HG02571 (cell line): ENCODE data around the gene SNX10.

Source experiments
- ATAC-seq: cut with Tn5 transposase; IDR thresholded peaks from one replicate; pipeline ENCODE4 v1.9.1; 2021; ENCODE audit warnings: mild to moderate bottlenecking, moderate library complexity; ENCODE audit not compliant: unreplicated experiment

The SNX10 gene

DNA sequence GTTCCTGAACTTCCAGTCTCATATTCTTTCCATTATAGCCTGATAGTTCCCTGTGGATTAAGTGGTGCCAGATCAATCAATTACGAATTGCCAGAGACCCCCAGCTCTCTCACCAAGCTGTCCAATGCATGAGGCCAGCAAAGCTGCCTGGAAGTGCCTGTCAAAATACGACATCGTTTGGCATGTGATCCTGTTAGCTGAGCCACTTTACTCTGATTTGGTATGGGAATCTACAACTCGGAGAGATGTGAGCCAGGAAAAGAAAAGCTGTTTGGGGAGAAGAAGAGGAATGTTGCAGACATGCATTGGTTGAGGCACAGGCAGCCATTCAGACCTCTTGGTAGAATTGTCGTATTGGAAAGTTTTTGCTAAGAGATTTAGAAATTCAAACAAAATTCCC is 3.9 kb downstream of the SNX10 start:
- no peak for ATAC-seq

DNA sequence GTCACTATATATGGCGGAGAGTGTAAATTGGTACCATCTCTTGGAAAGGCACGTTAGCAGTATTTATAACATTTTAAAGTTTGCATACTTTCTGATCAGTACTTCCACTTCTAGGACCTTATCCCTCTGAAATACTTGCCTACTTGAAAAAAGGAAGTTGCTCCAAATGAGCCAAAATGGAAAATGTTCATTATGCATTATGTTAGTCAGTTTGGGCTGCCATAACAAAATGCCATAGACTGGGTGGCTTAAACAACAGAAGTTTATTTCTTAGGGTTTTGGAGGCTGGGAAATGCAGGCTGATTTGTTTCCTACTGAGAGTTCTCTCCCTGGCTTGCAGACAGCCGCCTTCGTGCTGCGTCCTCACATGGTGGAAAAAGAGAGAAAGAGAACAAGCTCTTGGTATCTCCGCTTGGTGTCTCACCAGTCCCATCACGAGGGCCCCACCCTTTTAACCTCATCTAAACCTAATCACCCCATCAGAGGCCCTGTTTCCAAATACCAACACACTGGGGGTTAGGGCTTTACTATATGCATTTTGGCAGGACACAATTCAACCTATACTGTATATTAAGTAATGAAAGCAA is 6.9 kb downstream of the SNX10 start:
- ATAC-seq, result no peak

DNA sequence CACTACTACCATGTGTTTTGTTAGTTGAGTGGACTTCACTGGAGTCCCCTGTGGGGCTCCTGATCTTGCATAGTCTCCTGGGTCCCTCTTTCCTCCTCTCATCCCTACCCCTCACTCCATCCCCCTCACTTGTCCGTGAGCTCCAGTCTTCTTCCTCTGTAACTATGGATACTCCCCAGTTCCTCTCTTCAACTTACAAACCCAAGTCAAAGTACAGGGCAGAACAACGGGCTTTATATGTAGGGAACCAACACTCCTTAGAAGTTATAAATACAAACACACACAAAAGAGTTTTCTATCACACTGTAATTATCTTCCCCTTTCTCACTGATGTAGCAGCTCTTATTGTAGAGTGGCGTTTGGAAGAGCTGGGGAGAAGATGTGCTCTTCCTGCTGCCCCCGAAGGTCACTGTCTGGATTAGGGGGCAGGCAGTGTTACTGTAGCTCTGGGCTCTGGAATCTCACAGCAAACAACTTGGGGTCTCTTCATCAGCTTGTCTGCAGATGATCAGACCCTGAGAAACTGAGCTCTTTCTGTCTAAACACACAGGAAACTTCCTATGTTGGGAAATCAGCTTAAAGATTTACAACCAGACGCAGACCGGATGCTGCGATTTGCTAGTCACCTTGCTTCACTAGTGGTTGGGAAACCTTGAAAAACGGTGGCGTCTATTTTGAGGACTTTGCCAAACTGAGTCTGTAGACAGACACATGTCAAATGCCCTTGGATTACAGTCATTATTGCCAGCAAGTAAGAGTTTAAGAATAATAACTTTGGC is 13.6 kb downstream of the SNX10 start:
- no peak for ATAC-seq

DNA sequence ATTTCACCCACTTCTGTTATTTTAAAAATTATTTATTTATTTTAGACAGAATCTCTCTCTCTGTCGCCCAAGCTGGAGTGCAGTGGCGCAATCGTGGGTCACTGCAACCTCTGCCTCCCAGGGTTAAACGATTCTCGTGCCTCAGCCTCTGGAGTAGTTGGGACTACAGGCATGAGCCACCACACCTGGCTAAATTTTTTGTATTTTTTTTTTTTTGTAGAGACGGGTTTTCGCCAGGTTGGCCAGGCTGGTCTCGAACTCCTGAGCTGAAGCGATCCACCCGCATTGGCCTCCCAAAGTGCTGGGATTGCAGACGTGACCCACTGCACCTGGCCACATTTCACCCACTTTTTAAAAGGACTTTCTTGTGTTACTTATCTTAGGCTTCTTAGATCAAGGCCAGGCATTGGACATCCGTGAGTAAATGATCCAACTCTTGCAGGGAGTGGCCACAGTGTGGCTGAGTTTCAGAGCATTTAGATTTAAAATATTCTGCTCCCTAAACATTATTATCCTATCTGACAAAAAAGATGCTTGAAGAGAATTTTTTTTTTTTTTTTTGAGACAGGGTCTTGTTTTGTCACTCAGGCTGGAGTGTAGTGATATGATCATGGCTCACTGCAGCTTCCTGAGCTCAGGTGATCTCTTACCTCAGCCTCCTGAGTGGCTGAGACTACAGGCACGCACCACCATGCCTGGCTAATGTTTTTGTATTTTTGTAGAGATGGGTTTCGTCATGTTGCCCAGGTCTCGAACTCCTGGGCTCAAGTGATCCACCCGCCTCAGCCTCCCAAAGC is 14.4 kb downstream of the SNX10 start:
- ATAC-seq, result no peak

DNA sequence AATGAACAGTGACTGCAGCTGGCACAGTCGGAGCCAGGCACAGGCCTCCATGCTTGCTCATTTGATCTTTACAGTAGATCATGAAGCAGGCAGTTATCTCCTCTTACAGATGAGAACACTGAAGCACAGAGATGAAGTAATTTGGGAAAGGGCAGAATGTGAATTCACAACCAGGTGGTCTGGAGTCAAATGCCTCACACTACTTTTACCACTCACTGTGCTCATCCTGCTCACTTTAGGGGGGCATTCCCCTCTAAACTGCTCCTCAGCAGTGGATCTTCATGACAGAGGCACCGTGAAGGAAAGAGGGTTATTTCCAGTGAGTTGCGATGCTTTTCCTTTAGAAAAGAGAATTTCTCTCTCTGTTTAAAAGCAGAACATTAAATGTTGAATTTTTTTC is 15.1 kb downstream of the SNX10 start:
- no peak for ATAC-seq

DNA sequence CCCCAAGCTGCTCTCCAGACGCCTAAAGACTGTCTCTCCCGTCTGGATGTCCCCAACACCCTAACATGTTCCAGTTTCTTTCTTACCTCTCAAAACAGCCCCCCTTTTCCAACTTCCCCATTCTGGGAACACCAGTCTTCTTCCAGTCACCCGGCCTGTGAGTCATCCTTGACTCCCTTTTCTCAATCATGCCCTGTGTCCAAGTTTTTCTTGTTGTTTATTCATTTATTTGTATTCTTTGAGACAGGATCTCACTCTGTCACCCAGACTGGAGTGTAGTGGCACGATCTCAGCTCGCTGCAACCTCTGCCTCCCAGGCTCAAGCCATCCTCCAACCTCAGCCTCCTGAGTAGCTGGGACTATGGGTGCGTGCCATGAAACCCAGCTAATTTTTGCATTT is 15.6 kb downstream of the SNX10 start:
- ATAC-seq, result no peak

DNA sequence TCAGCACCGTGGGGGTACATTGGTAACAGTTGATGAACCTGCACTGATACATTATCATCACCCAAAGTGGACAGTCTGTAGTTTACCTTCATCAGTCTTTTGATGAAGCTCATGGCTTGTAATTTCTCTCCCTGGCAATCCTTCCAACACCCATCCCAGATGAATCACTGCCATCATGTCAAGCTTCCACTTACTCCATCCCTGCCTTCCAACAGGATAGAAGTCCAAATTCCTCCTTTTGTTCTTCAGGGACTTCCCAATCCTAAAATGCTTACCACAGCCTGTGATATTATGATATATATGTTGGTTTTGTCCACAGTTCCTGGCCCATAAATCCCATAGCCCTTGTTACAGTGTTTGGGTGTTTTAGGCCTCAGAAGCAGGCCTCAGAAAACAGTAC is 16.1 kb downstream of the SNX10 start:
- no peak for ATAC-seq

DNA sequence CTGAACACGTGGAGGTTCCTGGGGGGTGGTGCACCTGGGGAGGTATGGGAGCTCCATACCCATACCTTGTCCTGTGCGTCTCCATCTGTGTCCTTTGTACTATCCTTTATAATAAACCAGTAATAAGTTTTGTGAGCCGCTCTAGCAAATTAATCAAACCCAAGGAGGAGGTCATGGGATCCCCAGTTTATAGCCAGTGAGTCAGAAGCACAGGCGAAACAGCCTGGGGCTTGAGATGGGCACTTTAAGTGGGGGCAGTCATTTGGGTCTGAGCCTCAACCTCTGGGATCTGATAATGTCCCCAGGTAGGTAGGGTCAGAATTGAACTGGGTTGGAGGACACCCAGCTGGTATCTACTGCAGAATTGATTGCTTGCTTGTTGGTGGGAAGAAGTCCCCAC is 16.9 kb downstream of the SNX10 start:
- ATAC-seq, result no peak

DNA sequence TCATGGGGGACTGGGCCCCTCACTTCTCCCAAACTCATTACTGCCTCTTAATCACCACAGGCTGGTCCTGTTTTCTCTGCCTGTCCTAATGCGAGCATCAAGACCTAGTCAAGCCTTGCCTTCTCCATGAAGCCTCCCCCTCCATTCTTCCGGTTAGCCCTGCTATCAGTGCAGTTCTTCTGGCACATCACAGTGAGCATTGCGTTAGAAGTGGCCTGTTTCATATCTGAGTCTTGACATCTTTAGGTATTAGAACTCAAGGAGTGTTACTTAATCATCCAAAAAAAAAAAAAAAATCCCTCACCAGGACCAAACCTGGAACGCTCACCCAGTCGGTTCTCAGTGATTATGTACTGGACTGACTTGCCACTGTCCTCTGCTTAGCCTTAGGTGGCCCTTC is 17.4 kb downstream of the SNX10 start:
- ATAC-seq, result no peak

DNA sequence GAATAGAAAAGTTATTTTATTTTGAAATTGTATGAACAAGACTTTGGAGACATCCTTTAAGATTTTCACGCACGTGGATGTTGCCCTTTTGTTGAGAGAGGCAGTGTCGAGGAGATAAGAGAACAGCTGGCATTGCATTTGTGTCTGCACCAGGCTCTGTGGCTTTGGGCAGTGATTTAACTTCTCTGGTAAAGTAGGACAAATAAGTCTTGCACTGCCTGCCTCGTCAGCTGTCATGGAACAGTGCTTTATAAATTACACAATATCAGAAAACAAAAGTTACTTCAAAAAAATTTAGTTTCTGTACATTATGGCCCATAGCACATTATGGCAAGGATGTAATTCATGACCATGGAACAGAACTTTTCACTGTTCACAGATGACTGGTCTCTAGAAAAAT is 20.1 kb downstream of the SNX10 start:
- no peak for ATAC-seq

DNA sequence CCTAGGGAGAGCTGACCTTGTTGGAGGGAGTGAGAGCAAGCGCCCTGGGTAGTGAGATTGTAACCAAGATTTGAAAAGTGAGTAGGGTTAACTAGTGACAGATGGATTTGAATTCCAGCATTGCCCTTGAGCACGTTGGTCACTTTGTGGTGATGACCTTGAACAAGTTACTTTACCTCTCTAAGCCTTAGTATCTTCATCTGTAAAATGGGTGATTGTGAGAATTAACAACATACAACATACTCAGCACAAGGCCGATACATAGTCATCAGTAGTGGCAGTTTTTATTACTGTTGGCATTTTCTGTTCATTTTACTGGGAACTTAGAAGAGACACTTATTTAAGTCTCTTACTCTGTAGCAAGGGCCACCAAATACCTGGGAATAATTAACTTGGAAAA is 25.5 kb downstream of the SNX10 start:
- ATAC-seq, result no peak

DNA sequence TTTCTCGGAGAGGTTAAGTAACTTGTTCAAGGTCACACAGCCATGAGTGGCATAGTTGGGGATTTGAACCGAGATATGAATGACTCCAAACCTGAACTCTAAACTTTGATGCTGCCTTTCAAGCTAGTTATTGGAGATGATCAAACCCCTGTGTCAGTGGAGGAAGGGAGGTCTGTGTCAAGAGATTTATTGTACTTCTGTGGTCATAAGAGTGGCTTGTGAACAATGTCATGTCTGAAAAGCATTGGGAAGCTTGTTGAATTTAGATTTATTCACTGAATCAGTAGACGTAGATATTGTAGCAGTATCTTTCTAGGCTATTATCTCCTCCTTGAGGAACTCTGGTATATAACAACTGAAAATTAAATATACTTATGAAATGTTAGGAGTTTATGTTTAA is 27.3 kb downstream of the SNX10 start:
- no peak for ATAC-seq

DNA sequence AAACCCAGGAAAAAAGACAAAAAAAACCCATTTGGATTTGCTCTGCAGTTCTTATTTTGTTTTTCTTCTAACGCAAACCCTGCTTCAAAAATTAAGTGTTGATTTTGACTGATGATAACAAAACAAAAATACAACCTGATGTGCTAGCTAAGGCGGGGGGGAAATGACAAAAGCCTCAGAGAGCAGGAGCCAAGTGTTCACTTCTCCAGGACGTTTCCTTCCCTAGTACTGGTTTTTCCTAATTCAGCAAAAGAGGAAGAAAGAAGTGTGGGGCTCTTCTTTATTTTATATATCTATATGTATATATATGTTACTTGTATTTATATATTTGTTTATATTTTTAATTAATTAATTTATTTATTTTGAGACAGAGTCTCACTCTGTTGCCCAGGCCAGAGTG is 28.0 kb downstream of the SNX10 start:
- no peak for ATAC-seq

DNA sequence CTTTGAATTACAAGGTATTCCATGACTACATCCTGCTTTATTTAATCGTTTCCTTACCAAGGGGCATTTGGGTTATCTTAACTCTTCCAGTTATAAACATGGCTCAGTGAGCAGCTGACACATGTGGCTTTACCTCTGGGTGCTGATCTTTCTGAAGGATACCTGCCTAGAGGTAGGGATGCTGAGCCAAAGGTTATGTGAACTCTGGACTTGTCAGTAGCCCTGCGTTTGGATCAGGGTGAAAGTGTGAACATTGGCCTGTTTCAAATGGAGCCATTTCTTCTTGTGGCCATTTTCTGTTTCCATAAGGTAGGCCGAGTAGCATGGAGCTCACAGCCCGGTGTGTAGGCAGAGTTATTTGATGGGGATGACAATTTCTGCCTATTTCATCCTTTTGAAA is 29.2 kb downstream of the SNX10 start:
- ATAC-seq, result no peak

DNA sequence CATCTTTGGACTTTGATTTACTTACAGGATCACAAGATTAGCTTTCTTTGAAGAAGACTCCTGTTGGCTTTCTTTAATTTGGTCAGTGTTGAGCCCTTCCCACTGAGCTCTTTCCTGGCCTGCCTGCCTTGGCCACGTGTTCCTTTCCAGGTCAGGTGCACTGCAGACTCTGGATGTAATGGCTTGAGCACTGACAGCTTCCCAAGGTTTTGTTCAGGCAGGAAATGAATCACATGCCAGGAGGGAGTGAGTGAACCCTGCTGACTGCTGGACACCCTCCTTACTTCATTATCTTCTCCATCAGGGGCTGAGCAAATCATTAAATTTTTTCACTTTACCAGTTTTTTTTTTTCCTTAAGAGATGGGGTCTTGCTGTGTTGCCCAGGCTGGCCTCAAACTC is 29.8 kb downstream of the SNX10 start:
- ATAC-seq, result no peak

DNA sequence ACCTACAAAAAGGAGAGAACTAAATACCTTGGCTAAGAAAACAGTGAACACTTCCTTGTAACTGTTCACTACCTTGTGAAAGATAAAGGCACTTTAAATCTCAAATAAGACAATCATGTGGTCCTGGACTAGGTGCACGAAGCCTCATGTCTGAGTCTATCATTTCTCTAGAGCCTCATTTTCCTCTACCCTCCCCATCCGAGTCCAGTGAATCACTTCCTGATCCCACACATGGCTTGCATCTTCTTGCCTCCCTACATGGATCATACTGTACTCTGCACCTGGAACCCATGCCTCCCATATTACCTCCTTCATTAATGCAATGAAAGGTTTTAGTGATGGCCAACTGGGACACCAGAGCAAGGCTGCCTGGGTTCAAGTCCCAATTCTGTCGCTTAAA is 34.5 kb downstream of the SNX10 start:
- ATAC-seq, result no peak

DNA sequence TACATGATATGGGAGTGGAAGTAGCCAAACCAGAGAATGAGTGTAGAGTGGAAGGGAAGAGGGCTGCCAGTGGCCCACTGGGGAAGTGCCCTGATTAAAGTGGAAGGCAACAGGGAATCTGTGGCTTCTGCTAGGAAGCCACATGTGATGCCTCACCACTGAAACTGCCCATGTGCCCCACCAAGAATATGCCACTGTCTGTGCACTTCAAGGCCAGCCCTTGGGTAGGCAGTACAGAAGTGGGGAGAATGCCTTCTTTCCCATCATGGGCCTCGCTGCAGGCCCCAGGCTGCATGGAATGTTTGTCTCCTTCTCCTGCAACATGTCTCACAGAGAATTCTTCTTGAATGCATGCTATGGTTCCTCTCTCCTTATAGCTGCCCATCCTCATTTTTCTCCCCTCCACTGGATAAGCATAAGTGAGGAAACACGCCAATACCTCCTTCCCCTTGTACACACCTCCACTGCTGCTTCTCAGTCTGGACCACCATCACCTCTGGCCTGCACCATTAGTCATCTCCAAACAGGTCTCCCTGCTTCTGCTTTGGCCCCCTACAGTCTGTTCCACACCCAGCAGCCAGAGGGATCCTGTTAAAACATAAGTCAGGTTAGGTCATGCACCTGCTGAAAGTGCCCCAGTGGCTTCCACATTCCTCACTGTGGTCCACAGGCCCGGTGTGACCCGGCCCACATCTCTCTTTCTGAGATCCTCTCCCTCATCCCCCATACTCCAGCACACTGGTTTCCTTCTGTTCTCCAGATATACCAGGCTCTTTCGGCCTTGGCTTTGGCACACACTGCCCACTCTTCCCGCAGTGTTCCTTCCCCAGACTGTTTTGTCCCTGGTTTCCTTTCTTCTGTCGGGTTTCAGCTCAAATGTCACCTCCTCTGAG is 37.1 kb downstream of the SNX10 start:
- ATAC-seq, result no peak

DNA sequence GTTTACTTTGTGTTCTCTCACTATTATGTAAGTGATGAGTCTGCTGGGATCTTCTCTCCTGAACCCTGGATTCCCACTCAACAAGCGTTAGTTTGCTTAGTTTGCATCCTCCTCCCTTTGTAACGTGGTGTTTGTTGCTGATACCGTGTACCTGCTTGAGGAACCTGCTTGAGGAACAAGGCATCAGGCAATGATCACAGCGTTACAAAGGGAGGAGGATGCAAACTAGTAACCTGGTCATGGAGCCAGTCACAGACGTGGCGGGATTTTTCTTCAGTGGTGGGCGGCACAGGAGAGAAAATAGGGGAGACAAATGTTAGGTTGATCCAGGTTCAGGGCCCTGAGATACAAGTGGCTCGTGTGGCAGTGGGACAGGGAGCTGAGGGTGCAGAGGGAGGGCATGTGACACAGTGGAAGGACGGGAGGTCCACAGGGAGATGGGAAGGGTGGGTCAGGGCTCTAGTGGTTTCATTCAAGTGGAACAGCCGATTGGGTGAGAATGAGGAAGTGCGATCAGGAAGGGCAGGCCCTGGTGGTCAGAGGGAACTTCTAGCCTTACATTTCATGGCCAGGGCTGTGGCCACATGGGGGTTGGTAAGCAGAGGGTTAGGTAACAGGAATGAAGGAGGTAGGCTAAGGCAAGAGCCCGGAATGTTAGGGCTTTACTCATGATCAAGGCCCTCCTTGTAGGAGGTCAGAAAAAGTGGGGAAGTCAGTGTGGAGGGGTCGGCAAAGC is 38.0 kb downstream of the SNX10 start:
- no peak for ATAC-seq

DNA sequence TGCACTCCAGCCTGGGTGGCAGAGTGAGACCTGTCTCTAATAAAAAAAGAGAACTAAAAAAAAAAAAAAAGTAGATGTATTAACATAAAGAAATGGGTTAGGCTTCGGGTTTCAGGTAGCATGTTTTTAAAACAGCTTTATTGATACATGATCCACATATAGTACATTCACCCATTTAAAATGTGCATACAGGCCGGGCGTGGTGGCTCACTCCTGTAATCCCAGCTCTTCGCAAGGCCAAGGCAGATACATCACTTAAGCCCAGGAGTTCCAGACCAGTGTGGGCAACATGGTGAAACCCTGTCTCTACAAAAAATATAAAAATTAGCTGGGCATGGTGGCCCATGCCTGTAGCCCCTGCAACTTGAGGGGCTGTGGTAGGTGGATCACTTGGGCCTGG is 39.5 kb downstream of the SNX10 start:
- no peak for ATAC-seq

DNA sequence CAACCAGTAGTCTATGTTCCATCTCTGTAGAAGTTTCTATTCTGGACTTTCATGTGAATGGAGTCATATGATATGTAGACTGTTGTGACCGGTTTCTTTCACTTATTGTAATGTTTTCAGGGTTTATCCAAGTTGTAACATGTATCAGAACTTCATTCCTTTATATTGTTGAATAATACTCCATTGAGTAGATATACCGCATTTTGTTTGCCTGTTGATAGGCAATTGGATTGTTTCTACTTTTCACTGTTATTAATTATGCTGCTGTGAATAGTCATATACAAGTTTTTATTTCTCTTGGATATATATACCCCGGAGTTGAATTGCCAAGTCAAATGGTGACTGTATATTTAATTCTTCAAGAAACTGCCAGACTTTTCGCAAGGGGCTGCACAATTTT is 40.1 kb downstream of the SNX10 start:
- no peak for ATAC-seq
